ENCODE results near the gene SUMO2.

Gene SUMO2

GRCh38 chr17:75182319-75182568, 515 bp downstream of the SUMO2 start (continued):
- no peak for TF ChIP-seq ZNF473 (tag by site-specific recombination; IDR thresholded peaks at IDR 0.05)
- peak; percentile 72; the same call in 1 of the 2 replicates for TF ChIP-seq ZNF335 (tag by site-specific recombination; conservative IDR thresholded peaks at IDR 0.05)
- TF ChIP-seq ZBTB26 (tag by site-specific recombination; optimal IDR thresholded peaks at IDR 0.05), result peak; percentile 86
- no peak for TF ChIP-seq ZNF571 (tag by site-specific recombination; IDR thresholded peaks at IDR 0.05)

- Histone ChIP-seq H3K36me3 (ENCODE audit: control insufficient read depth in 2 of 2, insufficient read depth in 1 of 2, low read length in 2 of 2) (peaks cover 41 to 44% of the 10 kb centered on the region in 2 experiments), H3K27ac (ENCODE audit: extremely low read depth, low read depth, low read length) (peak overlapping the region; percentile 95), H3K4me1 (ENCODE audit: control insufficient read depth, insufficient read depth, low read length) (peaks cover 5% of the 10 kb centered on the region; the same call in 1 of the 2 replicates), H3K4me3 (ENCODE audit: low read depth, low read length) (peak overlapping the region; percentile 56), H3K9me3 (ENCODE audit: control insufficient read depth, insufficient read depth, low read depth, low read length) (no peaks in the 10 kb centered on the region)
- ChIA-PET POLR2A (interaction anchor here (0.6 to 1.8 kb wide), 6 partner anchors 10 to 224 kb away, joined by 3 to 14 read pairs (median 5); partner anchors contain the start of genes GRB2 and JPT1), CTCF (interaction anchor here (0.7 to 2.0 kb wide), 4 partner anchors 10 to 89 kb away, joined by 3 to 11 read pairs (median 6); partner anchors contain the start of gene MIF4GD)
- TF ChIP-seq ZBTB8A (tag by site-specific recombination; IDR thresholded peaks at IDR 0.05) (no peak), ZNF423 (tag by site-specific recombination; IDR thresholded peaks at IDR 0.05) (0 out of 2 replicates have a peak, but pooled peaks have one; percentile 21), ZNF501 (tag by site-specific recombination; IDR thresholded peaks at IDR 0.05) (peak; percentile 50; the same call in 1 of the 2 replicates), ZNF341 (tag by site-specific recombination; IDR thresholded peaks at IDR 0.05; ENCODE audit: low read depth) (peak; percentile 55), PRDM6 (tag by site-specific recombination; IDR thresholded peaks at IDR 0.05) (peak; percentile 47; the same call in 1 of the 2 replicates), SCRT2 (tag by site-specific recombination; IDR thresholded peaks at IDR 0.05) (no peak), ZNF266 (tag by site-specific recombination; IDR thresholded peaks at IDR 0.05; ENCODE audit: low read depth) (no peak), ZBTB11 (tag by site-specific recombination; conservative IDR thresholded peaks at IDR 0.05; ENCODE audit: low read depth) (peak; percentile 91), ZFP69B (tag by site-specific recombination; IDR thresholded peaks at IDR 0.05) (peak; percentile 35; the same call in 1 of the 2 replicates), ZBTB48 (tag by site-specific recombination; IDR thresholded peaks at IDR 0.05) (0 out of 2 replicates have a peak, but pooled peaks have one; percentile 18), ZBTB20 (tag by site-specific recombination; IDR thresholded peaks at IDR 0.05) (0 out of 2 replicates have a peak, but pooled peaks have one; percentile 78), ZNF76 (tag by site-specific recombination; IDR thresholded peaks at IDR 0.05; ENCODE audit: borderline replicate concordance, low read depth) (peak; percentile 16; the same call in 1 of the 2 replicates), YY1 (tag by site-specific recombination; IDR thresholded peaks at IDR 0.05) (no peak), ZNF335 (tag by site-specific recombination; conservative IDR thresholded peaks at IDR 0.05) (peak; percentile 6), ZNF391 (tag by site-specific recombination; IDR thresholded peaks at IDR 0.05; ENCODE audit: borderline replicate concordance, low read depth) (peak; percentile 6; the same call in 1 of the 2 replicates), ZIC2 (tag by site-specific recombination; IDR thresholded peaks at IDR 0.05) (peak; percentile 39)
- TF ChIP-seq, protein P1, sequence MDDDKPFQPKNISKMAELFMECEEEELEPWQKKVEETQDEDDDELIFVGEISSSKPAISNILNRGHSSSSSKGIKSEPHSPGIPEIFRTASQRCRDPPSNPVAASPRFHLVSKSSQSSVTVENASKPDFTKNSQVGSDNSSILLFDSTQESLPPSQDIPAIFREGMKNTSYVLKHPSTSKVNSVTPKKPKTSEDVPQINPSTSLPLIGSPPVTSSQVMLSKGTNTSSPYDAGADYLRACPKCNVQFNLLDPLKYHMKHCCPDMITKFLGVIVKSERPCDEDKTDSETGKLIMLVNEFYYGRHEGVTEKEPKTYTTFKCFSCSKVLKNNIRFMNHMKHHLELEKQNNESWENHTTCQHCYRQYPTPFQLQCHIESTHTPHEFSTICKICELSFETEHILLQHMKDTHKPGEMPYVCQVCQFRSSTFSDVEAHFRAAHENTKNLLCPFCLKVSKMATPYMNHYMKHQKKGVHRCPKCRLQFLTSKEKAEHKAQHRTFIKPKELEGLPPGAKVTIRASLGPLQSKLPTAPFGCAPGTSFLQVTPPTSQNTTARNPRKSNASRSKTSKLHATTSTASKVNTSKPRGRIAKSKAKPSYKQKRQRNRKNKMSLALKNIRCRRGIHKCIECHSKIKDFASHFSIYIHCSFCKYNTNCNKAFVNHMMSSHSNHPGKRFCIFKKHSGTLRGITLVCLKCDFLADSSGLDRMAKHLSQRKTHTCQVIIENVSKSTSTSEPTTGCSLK (tag by site-specific recombination; IDR thresholded peaks at IDR 0.05), result no peak
- TF ChIP-seq, protein P2, sequence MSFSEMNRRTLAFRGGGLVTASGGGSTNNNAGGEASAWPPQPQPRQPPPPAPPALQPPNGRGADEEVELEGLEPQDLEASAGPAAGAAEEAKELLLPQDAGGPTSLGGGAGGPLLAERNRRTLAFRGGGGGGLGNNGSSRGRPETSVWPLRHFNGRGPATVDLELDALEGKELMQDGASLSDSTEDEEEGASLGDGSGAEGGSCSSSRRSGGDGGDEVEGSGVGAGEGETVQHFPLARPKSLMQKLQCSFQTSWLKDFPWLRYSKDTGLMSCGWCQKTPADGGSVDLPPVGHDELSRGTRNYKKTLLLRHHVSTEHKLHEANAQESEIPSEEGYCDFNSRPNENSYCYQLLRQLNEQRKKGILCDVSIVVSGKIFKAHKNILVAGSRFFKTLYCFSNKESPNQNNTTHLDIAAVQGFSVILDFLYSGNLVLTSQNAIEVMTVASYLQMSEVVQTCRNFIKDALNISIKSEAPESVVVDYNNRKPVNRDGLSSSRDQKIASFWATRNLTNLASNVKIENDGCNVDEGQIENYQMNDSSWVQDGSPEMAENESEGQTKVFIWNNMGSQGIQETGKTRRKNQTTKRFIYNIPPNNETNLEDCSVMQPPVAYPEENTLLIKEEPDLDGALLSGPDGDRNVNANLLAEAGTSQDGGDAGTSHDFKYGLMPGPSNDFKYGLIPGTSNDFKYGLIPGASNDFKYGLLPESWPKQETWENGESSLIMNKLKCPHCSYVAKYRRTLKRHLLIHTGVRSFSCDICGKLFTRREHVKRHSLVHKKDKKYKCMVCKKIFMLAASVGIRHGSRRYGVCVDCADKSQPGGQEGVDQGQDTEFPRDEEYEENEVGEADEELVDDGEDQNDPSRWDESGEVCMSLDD (tag by site-specific recombination; IDR thresholded peaks at IDR 0.05), result 0 out of 2 replicates have a peak, but pooled peaks have one; percentile 48
Observed at GRCh38 chr17:75181608-75182318, 996 bp downstream of the SUMO2 start.
